ENCODE data around the gene PANK1.

The PANK1 gene

DNA sequence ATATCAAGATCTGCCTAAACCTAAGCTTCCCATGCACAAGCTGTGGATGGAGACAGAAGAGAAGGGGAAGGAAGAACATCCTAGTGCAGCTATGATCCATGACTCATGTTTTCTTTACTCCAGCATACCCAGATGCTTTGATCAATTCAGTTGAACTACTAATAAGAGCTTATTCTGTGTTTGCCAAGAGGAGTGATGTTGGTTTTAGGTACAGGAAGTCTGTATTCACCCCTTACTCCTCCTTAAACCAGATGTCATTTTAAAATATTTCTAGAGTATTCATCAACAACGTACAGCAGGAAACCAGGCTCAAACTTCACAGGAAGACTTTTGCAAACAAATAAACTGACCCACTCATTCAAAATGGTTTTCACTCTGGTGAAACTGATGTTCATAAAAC, 29.2 kb downstream of the PANK1 start:
- peak; percentile 20 for DNase-seq (ENCODE audit: low read depth)

DNA sequence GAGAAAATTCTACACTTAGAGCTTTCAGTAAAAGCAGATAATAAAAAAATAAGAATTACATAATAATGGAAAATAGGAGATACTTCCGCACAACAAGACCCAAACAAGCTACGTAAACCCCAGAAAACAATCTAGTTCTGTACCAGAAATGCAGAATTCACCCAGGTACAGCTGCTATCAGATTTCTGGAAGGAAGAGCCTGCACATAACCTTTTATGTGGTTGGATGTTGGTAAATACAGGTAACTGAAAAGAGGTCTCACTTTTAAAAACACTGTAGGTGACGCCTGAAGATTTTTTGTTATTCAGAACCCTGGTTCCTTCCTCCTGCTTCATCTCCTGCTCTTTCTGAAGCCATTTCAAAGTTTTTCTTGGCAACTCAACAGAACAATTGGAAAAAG, 29.9 kb downstream of the PANK1 start:
- no peak for DNase-seq (ENCODE audit: low read depth)

DNA sequence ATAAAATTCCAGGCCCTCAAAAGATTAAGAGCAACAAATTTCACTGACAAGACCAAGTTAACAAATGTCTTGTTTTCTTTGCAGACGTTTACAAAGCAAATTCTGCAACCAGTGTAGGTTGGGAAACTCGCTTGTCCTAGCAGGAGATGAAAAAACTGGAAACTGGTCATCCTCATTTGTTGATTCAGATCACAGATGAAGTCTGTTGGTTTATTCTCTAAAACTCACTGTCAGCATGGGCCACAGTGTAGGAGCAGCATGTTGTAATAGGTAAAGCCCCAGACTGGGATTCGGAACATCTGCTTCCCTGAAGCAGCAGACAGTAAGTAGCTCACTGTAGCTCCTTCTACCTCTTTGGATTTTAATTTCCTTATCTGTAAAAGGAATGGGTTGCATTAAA, 31.5 kb downstream of the PANK1 start:
- DNase-seq (ENCODE audit: low read depth), result no peak

DNA sequence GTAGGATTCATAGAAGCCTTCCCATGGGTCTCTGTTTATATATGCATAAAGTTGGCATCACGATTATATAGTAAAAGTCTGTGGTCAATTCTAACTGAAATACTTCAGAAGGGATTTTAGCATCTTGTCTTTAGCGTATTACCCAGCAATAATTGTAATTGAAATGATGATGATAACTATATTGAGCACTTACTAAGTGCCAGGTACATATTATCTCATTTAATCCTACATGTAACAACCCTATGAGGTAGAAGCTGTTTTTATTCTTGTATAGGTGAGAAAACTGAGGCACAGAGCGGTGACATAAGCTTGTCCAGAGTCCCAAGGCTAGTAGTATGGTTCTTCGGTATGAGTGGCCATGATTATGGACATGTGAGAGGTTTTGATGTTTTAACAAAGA, 33.8 kb downstream of the PANK1 start:
- DNase-seq (ENCODE audit: low read depth), result no peak

DNA sequence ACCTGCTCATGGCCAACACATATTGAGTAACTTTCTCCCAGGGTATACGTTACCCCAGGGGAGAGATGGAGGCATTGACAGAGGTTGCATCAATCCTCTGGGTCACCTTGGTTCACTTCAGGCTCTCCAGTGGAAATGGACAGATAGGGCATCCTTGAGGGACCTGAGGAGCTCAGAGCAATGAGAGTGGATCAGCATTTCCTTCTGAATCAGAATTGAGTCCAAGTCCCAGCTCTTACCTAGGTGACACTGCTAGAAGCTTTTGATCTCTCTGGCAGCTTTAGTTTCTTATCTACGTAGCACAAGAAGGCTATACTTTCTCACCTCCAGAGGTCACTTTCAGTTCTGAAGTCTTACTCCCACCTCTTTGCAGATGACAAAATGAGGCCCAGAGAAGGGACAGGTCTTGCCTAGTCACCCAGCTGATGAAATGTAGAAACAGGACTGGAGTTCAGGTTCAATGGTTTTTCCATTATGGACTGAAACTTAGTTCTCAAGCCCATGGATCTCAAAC, 35.2 kb downstream of the PANK1 start:
- DNase-seq (ENCODE audit: low read depth), result no peak

DNA sequence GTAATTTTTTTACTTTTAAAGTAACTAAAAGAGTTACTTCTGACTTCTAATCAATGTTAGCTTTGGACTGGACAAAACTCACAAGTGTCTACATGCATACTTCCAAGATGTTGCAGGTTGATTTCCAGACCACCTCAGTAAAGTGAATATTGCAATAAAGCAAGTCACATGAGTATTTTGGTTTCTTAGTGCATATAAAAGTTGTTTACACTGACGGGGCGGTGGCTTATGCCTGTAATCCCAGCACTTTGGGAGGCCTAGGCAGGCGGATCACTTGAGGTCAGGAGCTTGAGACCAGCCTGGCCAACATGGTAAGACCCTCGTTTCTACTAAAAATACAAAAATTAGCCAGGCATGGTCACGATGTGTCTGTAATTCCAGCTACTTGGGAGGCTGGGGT, 40.8 kb downstream of the PANK1 start:
- no peak for DNase-seq (ENCODE audit: low read depth)

DNA sequence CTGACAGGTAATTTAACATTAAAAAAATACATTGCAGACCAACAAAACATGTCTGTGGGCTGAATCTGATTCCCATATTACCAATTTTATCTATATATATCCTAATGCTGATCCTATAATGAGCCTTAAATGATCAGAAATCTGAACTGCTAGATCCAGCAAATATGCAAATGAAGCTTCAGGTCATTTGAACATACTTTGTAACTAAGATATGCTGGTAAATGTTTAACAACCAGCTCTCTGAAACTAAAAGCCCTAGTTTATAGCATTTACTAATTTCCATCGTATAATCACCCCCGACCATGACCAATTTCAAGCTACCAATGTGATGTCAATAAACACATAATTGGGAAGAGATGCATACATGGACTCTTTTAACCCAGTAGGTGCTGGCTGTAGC, 42.1 kb downstream of the PANK1 start:
- DNase-seq (ENCODE audit: low read depth), result no peak

DNA sequence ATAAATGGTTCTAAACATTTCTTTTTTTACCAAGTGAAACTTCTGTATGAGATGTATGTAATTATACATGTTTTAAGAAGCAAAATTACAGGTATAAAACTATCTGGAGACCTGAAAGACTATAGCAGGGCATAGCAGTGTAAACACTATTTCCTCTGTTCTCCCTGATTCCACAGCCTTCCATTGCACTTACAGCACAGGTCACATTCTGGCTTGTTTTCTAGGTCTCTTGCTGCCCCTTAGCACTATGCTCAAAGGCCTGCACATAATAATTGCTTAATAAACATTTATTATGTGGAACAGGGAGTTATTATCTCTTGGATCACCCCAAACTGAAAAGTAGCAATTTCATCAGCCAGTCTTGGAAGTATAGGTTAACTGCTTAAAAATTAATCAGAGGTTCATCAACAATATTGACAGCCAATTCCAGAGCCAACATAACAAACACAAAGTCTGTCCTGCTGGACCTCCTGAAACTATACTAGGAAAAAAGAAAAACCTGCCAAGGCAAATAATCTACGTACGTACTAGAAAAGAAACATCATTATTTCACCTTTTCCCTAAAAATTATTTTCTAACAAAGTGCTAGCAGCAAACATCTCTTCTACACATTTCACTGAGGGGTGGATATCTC, 43.2 kb downstream of the PANK1 start:
- DNase-seq (ENCODE audit: low read depth), result no peak

DNA sequence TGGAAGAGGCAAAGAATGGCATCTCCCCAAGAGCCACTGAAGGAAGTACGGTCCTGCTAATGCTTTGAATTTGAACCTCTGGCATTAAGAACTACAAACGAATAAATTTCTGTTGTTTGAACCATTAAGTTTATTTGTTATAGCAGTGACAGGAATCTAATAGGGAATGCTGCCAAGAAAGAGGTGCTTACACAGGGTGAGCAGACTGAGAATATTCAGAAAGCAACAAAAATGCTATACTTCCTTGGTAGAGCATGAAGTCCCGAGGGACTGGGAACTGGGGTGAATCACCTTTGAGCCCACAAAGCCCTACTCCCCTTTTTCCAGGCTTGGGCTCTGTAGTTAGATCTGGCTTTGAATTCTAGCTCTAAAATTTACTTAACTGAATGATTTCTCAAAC, 45.0 kb downstream of the PANK1 start:
- no peak for DNase-seq (ENCODE audit: low read depth)

DNA sequence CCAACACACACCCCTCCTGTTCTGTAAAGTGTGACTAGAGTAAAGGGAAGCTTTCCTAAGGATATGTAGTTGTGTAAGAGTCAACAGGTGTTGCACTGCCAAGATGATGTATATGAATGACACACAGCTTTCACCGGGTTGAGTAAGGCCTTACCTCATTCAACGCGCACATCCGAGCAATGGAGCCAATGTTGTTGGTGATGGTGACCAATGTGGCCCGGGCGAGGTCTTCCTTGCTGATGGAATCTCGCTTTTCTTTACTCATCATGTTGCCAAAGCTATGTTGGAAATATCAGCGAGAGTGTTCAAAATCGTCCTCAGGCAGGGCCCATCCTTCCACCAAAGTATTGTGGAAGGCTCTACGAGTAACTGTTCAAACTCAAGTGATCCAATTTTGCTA, 52.0 kb downstream of the PANK1 start:
- DNase-seq (ENCODE audit: low read depth), result no peak

DNA sequence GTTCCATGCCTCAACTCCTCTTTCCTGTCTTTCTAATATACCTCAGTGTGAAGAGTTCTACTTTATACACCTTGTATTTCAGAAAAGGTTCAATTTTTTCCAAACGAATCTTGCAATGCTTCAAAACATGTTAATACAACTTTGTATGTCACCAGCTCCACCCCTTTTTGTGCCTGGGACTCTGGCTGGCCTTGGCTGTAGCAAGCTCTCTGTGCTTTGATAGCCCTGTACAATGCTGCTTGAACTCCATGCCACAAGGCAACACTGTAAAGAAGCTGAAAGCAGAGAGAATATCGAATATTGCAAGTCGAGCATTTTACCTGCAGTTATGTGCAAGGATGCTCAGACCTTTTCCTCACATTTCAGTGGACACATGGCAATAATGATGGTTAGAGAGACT, 52.5 kb downstream of the PANK1 start:
- DNase-seq (ENCODE audit: low read depth), result no peak

DNA sequence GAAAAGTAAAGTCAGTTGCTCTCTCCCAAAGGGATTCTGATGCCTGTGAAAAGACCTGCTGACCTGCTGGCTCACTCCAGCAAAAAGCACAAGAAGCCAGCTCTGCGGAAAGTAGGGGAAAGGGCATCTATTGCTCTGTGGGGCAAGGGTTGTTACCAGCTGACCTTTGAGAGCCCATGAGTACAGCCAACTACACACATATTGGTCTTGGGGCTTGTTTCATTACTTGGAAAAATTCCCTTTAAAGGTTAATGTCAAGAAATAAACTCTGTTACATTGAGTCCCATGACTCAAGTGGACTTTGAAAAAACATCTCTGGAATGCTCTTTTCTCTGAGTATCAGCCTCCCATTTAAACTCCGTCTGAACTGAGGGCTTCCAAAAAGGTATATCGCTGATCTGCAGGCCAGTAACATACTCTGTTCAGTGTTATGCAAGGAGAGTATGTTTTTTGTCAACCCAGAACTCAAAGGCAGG, 53.2 kb downstream of the PANK1 start:
- no peak for DNase-seq (ENCODE audit: low read depth)

DNA sequence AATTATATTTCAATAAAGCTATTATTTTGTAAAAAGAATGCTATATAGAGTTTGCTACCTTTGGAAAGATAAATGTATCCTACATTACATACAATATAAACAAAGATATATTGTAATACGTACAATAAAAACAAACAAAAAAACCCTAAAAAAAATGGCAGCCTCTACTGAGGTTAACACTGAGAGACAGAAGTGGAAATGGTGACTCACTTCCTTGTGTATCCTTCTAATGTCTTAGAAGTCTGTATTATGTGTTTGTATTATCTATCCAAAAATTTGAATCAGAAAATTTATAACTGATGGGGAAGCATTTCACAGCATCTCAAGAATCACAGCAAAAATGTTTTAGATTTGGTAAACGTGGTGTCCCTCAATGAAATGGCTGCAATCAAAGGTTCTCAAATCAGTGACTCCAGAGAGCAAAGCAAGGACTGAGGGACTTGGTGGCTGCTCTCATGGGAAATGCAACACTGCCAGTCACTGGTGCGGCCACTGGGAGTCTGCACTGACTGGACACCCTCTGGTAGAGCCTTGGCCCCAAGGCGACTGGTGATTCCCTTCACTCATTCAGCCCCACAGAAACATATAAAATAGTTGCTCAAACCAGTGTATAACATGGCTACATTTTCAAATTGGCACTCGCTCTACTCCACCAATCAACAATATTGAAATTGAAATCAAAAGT, 53.8 kb downstream of the PANK1 start:
- peak; percentile 47 for DNase-seq (ENCODE audit: low read depth)

DNA sequence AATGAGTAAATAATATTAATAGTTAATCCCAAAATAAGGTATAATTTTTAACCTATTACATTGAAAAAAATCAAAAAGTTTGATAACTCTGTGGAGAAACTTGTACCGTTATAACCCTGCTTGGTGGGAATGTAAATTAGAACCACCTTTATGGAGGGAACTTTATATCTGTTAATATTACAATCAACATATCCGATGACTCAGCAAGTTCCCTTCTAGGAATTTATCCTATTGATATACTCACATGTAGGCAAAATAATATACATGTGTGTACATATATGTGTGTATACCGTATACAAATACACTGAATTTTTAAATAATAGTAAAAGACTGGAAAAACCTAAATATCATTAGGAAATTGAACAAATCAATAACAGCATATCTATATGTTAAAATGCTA, 54.7 kb downstream of the PANK1 start:
- DNase-seq (ENCODE audit: low read depth), result no peak

DNA sequence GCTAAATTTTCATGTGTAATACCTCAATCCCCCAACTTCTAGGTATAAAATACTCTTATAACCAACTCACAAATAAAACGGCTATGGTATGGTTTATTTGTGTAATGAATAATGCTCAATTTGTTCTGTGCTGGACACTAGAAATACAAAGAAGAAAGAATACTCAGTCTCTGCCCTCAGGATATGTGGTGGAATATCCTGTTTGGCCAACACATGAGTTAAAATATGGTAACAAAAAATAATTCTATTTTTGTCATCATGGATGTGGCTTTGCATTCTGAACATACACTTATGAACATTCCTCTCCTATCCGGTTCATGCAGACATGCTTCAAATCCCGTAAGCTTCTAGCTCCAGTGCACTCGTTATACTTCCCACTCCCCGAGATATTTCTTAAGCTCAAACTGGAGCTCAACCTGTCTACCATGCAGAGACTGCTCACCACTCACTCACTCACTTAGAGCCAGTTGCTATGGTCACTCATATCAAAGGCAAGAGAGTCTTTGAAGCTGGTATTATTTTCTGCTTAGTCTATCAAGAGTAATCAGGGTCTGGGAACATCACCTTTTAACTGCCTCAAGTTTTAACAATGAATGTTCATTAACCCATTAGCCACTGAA, 55.8 kb downstream of the PANK1 start:
- no peak for DNase-seq (ENCODE audit: low read depth)

DNA sequence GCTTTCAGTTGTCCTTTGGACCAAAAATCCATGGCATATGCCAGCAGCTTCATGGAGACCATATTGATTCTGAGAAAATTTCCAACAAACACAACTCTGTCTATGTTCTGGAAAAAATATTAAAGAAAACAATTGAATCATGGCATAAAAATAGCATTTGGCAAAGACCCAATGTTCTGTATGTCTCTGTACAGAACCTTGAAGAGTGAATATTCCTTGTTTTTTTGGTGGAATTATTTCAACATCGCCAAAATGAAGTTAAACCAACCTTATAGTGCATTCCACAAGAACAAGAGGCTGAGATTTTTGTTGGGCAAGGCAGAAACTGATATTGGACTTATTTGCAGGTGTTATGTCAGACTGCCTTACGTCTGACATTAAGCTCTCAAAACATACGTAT, 56.4 kb downstream of the PANK1 start:
- no peak for DNase-seq (ENCODE audit: low read depth)

DNA sequence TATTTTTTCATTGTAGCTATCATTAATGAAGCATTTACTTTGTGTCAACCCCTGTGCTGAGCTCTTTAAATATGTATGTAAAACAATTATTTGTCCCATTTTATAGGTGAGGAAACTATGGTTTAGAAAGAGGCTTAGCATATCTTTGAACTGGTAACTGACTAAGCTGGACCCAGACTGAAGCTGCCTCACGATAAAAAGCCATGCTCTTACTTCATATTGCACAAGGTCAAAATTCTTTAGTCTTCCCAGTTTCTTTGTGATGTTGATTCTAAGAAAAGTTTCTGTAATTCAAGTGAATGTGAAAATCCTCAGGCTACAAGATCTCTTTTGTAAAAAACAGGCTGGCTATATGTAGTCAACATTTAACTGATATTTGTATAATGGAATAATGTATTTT, 63.0 kb downstream of the PANK1 start:
- no peak for DNase-seq (ENCODE audit: low read depth)

DNA sequence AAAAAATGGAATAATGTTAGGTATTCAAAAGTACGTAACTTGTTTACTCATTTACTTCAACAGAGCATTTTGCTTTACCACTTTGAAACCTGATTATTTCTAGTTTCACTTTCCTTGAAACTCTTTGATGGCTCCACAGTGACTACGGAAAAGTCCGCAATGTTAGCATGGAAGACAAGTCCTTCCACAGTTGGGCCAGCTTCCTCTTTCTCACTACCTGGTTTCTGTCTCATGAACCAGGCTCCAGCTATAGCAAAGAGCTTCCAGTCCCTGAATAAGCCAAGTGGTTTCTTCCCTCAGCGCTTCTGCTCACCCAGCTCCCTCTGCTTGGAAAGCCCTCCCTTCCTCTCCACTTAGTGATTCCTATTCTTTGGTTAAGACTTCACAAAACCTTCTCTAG, 64.8 kb downstream of the PANK1 start:
- DNase-seq (ENCODE audit: low read depth), result no peak

DNA sequence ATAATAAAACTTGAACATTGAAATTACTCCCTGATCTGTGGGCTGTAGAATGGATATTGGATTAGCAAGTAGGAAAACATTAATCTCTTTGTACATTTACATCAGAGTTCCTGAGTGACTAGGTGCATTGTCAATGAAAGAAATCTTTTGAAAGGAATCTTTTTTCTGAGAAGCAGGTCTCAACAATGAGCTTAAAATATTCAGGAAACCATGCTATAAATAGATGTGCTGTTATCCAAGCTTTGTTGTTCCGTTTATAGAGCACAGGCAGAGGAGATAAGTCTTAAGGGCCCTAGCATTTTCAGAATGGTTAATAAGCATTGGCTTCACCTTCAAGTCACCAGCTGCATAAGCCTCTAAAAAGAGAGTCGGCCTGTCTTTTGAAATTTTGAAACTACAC, 68.3 kb downstream of the PANK1 start:
- DNase-seq (ENCODE audit: low read depth), result no peak

DNA sequence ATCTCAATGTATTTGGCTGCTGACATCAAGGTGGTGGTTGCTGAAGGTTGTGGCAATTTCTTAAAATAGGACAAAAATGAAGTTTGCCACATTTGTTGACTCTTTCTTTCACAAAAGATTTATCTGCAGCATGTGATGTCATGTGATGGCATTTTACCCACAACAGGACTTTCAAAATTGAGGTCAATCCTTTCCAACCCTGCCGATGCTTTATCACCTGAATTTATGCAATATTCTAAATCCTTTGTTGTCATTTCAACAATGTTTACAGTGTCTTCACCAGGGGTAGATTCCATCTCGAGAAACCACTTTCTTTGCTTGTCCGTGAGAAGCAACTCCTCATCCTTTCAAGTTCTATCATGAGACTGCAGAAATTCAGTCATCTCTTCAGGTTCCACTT, 69.0 kb downstream of the PANK1 start:
- no peak for DNase-seq (ENCODE audit: low read depth)

DNA sequence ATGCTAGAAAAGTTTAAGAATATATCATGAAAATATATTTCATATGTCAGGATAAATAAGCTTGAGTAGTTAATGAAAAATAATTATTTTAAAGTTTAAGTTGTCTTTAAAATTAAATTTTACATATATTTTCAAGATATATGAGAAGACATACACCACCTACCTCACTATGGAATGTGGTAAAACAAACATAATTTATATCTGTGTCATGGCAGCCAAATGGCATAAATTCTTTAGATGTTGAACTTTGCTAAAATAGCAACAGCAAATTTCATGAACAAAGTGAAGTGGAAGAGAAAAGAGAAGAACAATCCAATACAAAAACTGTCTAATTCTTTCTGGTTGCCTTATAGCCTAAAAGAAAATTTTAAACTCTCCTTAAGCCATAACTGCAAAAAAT, 70.0 kb downstream of the PANK1 start:
- peak; percentile 23 for DNase-seq (ENCODE audit: low read depth)

DNA sequence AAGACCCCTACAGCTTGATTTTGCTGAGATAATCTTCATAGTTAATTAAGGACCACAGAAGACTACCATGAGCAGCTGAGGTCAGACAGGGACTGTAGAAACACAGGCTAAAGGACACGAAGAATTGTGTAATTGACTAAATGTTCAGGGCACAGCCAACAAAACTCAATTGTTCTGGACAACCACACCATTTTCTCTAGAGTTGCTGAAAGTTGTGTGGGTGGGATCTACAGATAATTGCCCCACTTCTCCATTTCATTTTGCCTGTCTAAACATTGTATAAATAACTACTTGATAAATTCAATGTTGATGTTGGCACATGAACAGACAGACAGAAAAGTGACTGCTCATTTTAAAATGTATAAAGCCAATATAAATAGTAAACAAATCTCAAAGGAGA, 70.7 kb downstream of the PANK1 start:
- DNase-seq (ENCODE audit: low read depth), result no peak

DNA sequence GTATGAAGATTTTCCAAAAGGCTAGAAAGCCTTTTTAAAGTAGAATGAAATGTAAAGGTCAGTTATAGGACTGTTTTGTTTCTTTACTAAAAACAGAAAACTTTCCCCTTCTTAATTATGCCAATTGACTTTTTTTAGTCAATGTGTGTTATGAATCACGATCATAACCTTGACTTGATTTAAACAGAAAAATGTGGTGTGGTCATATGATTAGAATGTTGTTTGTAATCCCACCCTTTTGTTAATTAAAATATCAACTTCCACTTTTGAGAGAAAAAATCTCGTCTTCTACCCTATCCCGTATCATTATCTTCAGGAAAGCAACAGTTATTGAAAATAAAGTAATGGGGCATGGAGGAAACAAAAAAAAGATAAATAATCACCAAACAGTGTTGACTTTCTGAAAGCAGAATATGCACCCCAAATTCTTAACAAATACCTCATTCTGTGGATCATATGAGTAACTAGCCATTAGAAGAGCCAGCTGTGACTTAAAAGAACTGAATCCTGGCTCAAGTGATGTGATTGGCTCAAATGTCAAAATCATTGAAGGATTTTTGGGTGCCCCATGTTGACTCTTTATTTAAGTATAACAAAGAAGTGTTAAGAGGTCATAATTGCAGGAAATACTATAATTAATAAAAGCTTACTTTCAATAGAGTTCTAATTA, 77.3 kb downstream of the PANK1 start:
- DNase-seq (ENCODE audit: low read depth), result no peak

Measured in ELR (cell line).